ACHN (cell line): Measurements from ENCODE around the gene SYNPR.

ENCODE experiments used
- DNase-seq: peaks from one replicate; pipeline ENCODE4 v3.0.0-alpha.2; 2015
- in situ Hi-C: cut with HindIII; loops from 2 replicates; pipeline ENCODE4 v1.10.0; 2017; ENCODE audit warnings: low sequenced_read_pairs, low pct_ligation_motif_present, low pct_unique_long_range_greater_than_20kb

Gene SYNPR

DNA sequence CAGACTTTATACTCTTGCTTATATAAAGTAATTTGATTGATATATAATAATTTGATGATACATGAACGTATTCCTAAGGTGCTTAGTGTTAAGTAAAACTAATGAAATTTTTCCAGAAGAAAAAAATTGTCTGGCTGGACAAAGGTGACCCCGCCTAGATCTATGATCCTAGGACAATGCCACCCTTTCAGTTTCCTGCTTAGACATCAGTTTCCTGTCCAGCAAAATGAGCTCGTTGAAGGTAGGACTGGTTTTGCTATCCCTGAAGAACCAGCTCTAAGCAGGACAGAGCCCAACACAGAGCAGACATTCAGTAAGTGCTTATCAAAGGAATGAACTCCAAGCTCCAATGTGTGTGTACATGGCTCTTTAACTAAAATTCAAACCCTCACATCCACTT lies 293.6 kb downstream of the SYNPR start:
- DNase-seq = no peak
- in situ Hi-C loops = no loop called here

DNA sequence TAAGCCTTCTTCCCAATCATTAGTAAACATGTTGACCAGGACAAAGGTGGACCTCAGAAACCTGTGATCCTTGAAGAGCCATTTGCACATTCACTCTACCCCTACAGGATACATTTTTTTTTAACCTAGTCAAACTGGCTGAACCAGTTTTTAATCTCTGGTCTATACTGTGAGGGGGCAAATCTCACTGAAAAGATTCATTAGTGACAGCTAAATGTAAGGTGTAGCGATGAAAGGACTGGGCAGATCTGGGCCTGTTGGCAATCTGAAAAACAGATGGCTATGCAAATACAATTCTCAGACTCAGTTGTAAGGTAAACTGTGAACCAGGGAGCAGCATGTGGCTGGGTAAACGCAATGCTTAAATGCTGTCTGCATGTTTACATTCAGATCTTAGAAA lies 298.7 kb downstream of the SYNPR start:
- in situ Hi-C loops = no loop called here

DNA sequence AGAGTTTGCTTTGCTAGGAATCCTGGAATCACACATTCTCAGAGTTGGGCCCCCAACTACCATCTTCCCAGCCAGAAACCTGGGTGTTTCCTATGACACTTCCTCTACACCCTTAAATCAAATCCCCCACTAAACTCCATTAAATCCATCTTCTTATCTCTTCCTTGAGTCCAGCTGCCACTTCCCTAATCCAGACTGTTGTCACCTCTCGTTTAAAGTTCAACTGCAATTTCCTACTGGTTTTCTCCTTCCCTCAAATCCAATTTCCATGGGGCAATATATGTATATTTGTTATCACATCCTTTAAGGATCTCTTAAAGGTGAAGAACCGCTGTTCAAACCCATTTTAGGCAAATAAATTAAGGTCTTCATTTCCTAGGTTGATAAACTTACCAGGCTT lies 300.8 kb downstream of the SYNPR start:
- in situ Hi-C loops = no loop called here
- no peak for DNase-seq

More for the DNA sequence above, 298.7 kb downstream of the SYNPR start:
- DNase-seq = no peak

DNA sequence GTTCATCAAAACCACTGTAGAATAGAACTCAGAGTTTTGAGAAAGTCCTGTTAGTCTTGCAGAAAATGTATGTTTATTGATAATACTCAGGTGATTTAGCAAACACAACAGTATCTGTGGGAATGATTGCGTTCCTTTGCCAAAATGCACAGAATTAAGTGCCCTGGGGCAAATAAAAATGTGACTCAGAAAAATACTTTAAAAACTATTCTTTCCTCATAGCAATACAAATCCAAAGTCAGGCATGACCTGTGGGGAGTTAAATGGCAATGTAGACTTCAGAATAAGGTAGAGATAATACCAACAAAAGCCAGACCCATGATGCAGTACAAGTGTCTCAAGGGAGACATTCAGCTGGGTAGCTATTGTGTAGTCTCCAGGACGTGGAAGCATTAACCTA lies 302.0 kb downstream of the SYNPR start:
- DNase-seq = no peak
- in situ Hi-C loops = no loop called here

DNA sequence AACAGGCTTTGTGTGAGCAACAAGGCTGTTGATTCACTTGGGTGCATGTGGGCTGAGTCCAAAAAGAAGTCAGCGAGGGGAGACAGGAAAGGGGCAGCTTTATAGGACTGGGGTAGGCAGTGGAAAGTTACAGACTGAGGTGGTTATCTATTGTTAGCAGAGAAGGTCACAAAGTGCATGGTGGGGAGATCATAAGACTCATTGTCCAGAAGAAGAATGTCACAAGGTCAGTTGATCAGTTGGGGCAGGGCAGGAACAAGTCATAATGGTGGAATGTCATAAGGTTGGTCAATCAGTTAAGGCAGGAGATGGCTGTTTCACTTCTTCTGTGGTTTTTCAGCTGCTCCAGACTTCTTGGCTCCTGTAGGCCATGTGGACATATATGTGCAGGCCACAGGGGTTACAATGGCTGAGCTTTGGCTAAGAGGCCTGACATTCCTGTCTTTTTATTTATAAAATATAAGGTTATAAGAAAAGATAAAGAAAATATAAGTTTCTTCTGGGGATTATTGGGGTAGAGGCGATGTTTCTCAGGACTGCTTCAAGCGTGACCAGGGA lies 304.9 kb downstream of the SYNPR start:
- DNase-seq = no peak

DNA sequence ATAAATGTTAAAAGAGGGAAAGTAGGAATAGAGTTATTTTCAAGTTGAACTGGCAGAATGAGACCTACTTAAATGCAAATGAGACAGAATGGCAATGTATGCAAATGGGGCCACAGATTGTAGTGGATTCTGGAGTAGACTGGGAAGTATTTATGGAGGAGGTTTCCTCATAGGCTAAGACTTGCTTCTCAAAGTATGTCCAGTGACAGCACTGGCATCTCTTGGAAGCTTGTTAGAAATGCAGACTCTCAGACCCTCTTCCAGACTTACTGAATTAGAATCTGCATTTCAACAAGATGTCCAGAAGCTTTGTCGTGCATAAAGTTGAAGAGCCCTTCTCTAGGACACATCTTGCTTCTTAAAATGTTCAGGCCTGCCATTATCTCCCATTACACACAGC lies 306.6 kb downstream of the SYNPR start:
- DNase-seq = no peak
- in situ Hi-C loops = no loop called here

More for the DNA sequence above, 304.9 kb downstream of the SYNPR start:
- in situ Hi-C loops = no loop called here

DNA sequence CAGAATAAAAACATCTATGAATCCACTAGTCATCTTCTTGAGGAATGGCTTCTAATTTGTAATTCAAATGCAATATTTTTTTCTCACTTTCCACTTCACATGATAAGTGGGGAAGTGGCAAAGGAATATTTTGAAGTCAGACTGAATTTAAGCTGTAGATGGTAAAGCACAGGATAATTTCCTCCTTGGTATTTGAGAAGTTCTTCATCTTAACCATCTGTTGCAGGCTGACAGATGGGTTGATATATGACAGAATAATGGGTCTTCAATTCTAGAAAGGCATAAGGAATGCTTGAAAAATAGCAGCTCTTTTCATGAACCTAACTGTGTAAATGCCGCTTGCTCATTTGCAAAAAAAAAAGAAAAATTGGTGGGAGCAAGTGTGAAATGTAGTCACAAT lies 307.8 kb downstream of the SYNPR start:
- in situ Hi-C loops = no loop called here

DNA sequence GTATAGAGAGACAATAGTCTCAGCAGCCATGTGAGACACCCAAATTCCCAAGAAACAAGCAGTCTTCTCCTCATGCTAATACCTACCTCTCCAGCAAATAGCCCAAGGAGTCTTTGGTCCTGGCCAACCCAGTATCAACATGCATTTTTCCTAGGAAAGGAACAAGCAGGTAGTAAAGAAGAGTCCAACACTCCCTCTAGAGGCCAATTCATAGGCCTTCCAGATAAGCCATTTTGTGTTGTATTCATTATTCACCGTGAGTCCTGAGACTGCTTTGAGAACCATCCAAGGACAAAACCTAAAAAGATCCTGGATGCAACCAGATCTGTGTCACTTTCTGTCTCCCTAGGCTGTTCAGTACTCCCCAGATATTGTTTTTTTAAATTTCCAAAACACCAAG lies 310.8 kb downstream of the SYNPR start:
- in situ Hi-C loops = no loop called here
- DNase-seq = no peak

More for the DNA sequence above, 307.8 kb downstream of the SYNPR start:
- DNase-seq = no peak

DNA sequence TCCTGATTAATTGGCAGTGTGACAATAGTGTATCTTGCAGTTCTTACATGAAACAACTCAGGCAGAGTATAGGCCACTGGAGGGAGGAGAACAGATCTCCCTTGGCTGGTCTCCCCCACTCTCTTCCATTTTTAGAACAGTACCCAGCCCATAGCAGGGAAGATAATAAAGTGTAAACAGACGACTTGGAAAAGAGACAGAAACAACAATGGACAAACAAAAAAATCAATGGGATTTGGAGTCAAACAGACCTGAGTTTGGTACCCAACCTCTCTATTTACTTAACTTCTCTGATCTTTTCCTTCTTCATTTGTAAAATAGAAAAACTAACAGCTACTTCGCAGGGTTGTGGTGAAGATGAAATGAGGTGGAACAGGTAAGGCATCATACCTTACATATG lies 315.7 kb downstream of the SYNPR start:
- in situ Hi-C loops = no loop called here
- no peak for DNase-seq

DNA sequence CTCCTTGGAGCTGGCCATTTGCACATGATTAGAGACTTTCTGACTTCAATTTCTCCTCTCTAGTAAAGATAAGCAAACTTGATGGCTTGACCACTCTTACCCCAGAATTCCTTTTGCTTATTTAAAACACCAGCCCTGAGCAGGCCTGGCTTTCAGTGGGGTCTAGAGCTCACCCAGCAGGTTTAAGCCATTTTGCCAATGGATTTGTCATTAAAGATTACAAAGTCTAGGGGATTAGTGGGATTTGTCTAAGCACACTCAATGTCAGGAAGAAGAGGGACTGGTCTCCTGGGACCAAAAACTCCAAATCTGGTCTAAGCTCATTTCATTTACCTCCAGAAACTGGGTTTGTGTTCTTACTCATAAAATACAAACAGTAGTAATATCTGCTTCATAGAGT lies 317.1 kb downstream of the SYNPR start:
- in situ Hi-C loops = no loop called here
- no peak for DNase-seq

DNA sequence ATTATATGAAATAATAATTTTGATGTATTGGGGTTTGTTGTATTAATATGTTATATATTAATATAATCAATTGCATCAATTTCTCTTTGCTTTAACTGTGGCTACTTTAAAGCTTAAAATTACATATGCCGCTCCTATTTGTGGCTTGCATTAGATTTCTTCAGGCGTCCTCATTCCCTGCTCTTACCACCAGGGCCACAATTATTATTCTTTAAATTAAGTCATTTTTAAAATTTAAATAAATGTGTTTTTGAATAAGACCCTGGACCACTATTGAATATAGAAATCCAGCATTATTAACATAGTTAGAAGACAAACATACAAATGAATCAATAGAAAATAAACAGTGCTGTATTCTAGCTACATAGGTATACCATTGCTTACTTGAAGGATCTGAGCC lies 318.9 kb downstream of the SYNPR start:
- DNase-seq = no peak
- in situ Hi-C loops = no loop called here

DNA sequence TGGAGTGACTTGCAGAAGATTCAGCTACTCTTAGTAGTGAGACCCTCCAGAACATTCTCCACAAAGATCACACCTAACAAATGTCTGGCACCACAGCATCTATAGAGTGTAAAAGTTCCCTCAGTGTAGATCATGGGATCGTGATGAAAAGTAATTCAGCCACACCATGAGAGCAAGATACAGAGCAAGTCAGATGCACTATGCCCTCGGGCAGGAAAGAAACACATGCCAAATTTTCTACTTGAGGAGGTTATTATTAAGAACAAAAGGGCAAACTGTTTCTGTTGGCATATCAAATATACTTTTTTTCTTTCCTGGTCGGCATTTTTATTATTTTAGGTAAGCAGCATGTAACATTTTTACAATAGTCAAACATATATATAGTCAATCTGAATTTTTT lies 329.6 kb downstream of the SYNPR start:
- no peak for DNase-seq
- in situ Hi-C loops = no loop called here

DNA sequence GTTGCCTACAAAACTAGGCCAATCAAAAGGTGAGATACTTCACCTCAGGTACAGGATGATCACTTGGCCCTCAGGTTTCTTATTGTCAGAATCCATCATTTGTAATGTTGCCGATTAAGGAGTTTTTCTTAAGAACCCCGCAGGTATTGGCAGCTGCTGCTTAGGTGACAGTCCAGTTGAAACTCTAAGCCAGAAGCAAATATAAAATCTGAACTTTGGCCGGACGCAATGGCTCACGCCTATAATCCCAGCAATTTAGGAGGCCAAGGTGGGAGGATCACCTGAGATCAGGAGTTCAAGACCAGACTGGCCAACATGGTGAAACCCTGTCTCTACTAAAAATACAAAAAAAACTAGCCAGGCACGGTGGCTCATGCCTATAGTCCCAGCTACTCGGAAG lies 331.3 kb downstream of the SYNPR start:
- in situ Hi-C loops = no loop called here

DNA sequence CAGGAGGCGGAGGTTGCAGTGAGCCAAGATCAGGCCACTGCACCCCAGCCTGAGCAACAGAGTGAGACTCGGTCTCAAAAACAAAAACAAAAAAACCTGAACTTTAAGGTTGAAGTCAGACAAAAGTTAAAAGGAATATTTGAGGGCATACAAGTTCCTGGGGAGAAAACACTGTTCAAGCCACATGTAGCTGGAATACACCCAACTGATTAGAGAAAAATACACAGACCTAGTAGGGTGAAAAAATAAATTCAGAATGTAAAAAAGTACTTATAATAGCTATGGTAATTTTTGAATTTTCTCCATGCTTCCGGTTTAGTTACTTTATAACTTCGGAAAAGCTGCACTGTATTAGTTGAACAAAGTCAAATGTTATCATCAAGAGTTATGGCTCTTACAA lies 331.7 kb downstream of the SYNPR start:
- in situ Hi-C loops = no loop called here
- no peak for DNase-seq

More for the DNA sequence above, 331.3 kb downstream of the SYNPR start:
- DNase-seq = no peak

DNA sequence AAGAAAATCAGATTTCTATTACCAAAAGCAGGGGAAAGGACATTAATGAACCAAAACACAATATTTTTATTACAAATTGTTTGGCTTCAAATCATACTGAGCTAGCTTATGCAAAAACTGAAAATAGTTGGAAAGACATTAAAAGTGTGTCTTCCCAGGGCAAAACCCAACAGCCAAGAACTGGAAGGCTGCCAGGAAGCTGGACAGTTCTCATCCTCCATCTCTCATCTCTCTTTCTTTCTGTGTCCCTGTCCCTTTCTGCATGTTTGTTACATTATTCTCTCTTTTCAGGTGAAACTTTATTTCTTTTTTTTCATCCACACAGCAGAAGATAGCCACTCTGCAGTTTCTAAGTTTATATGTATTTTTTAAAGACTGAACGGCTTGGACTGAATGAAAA lies 333.3 kb downstream of the SYNPR start:
- no peak for DNase-seq
- in situ Hi-C loops = no loop called here

DNA sequence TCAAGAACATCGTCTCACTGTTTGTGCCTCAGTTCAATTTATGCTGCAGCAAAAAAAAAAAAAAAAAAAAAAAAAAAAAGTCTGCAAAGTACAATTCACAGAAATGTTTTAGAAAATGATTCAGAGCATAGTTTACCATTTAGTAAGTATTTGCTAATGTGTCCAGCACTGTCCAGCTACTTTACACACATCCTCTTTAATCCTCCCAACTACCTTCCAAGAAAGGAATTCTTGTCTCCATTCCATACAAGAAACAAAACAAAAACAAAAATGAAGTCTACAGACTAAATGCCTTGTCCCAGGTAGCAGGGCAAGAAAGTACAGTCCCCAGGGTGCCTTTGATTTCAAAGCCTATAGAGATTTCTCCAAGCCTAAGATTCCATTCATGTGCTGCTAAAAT lies 335.5 kb downstream of the SYNPR start:
- in situ Hi-C loops = no loop called here
- DNase-seq = no peak

DNA sequence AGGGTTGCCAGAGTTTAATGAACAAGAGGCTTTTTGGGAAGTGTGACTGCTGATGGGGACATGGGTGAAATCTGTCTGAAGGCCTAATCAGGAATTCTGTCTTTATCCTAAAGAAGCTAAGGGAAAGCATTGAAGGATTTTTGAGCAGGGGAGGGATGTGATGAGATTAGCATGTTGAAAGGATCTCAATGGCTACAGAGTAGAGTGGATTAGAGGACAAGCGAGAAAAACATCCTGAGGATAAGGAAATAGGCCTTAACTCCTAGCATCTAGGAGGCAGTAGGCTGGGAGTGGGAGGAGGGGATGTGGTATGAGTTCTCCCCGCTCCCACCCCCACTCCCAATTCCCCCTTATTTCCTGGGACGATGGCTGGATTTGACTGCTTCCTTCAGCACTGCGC lies 339.3 kb downstream of the SYNPR start:
- no peak for DNase-seq
- in situ Hi-C loops = no loop called here

DNA sequence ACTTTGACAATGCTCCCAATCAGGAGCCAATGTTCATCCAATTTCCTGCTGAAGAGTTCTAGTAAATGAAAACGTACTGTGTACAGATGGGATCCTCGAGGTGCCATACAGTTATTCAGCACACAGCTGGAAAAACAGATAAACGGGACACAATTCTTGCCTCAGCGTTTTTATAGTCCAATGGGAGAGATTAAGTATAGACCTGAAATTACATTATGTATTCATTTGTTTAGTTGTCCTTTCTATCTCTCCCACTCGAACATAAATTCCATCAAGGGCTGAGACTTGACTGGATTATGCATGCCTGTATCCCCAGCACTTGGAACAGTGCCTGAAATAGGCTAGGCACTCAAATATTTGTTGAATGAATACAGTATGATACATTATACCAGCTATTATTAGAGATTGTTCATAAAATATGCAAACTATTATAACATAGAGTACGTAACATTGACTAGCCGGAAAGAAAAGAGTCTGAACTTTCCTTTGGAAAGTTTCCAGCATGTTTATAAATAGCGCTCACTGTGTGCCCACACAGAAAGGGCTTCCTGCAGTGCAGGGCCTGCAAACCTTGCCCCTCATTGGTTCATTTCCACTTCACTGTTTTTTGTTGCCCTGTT lies 346.9 kb downstream of the SYNPR start:
- DNase-seq = no peak
- in situ Hi-C loops = no loop called here

DNA sequence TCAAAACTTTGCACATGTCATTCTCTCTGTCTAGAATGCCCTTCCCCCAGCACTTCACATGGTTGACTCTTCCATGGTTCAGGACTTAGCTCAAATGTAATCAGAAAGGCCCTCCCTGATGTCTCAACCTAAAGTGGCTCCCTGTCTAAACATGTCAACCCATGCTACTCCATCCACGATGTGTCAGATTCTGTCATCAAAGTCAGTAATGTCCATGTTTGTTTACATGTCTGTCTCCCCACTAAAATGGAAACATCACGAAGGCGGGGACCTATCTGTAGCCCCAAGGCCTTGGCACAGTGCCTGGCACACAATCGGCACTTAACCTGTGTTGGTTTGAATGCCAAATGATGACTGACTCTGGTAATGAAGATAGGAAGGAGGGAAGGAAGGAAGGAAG lies 353.6 kb downstream of the SYNPR start:
- DNase-seq = no peak

DNA sequence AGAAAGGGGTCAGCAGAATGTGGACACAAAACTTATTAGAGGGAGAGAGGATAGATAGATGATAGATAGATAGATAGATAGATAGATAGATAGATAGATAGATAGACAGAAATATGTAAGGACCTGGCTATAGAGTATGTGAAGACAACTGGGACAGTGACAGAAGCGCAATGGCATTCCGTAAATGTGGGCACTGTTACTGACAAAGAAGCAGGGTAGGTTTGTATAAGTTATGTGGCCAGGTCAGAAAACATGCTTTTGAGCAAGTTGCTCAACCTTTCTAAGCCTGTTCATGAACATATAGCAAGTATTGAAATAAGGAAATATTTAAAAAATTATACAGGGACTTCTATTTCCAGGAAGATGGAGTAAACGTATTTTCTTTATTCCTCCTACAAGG lies 357.1 kb downstream of the SYNPR start:
- DNase-seq = no peak
- in situ Hi-C loops = no loop called here

More for the DNA sequence above, 353.6 kb downstream of the SYNPR start:
- in situ Hi-C loops = no loop called here

DNA sequence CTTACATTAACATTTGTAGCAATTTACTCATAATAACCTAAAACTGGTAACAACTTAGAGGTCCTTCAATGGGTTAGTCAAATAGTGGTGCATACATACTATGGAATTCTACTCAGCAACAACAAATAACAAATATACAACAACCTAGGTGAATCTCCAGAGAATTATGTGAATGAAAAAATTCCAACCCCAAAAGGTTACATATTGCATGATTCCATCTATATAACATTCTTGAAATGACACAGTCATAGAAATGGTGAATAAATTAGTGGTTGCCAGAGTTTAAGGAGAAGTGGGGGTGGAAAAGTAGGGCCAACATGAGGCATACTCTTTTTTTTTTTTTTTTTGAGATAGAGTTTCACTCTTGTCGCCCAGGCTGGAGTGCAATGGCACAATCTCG lies 361.7 kb downstream of the SYNPR start:
- no peak for DNase-seq

More for the DNA sequence above, 361.7 kb downstream of the SYNPR start:
- in situ Hi-C loops = no loop called here
